ENCODE results near the gene EHD1.

DNA sequence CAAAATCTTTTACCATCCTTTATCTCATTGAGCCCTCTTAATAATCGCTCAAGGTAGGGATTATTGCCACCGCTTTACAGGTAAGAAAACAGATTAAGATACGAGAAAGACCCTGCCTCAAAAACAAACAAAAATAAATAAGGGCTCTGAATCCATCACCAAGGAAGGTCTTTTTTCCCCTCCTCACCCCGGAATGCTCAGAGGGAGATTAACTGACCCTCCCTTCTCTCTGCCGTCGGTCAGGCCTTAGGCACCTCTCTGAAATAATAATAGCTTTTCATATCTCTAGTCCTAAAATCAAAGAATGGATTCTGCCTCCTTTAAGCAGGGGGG, 39.2 kb upstream of the EHD1 start:
- TF ChIP-seq, protein P1, sequence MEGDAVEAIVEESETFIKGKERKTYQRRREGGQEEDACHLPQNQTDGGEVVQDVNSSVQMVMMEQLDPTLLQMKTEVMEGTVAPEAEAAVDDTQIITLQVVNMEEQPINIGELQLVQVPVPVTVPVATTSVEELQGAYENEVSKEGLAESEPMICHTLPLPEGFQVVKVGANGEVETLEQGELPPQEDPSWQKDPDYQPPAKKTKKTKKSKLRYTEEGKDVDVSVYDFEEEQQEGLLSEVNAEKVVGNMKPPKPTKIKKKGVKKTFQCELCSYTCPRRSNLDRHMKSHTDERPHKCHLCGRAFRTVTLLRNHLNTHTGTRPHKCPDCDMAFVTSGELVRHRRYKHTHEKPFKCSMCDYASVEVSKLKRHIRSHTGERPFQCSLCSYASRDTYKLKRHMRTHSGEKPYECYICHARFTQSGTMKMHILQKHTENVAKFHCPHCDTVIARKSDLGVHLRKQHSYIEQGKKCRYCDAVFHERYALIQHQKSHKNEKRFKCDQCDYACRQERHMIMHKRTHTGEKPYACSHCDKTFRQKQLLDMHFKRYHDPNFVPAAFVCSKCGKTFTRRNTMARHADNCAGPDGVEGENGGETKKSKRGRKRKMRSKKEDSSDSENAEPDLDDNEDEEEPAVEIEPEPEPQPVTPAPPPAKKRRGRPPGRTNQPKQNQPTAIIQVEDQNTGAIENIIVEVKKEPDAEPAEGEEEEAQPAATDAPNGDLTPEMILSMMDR (IDR thresholded peaks at IDR 0.05): no peak
- no peak for TF ChIP-seq EP300 (IDR thresholded peaks at IDR 0.05)

Data from ovary (tissue), 3 donors.